ENCODE results near the gene TRMT2B. TPM values are rescaled to one million over a fixed set of nuclear protein-coding genes. Genes with fewer than 3 reads are reported as not detected.
A peak's percentile ranks its signal among the peaks of the same experiment; 100 is the strongest.
"Not testable (repeated sequence)": the region's sequence is repeated elsewhere in the genome, so short reads cannot be mapped to it uniquely, and the experiment has no call there.

Gene TRMT2B
- polyA plus RNA-seq, 3 donors, result 10.5 to 13.3 (median 13.0) TPM

- Mint-ChIP-seq H3K4me3 (no peak overlapping the region), H3K27ac (peak overlapping the region in 2 of 7 donors; percentile 32 to 77), H3K27me3 (ENCODE audit: low read depth in 3 of 3) (peaks cover 0 to 2% (median 2%) of the 10 kb centered on the region in 3 donors), H3K36me3 (no peaks in the 10 kb centered on the region), H3K4me1 (peaks cover 14% of the 10 kb centered on the region), H3K9me3 (peaks cover 0 to 6% (median 3%) of the 10 kb centered on the region in 7 donors)
- TF ChIP-seq CTCF (IDR thresholded peaks at IDR 0.05), result no peak
- WGBS (ENCODE audit: insufficient coverage), result no CpG with 5 or more reads among the region's 3 CpGs
- no peak overlapping the region for H3K27ac ChIP-seq (ENCODE audit: low read depth in 1 of 2, low read length in 2 of 2)
- DNase-seq, result peak; percentile 4 to 36 (median 20)
- no peak overlapping the region for H3K9ac ChIP-seq (ENCODE audit: insufficient read depth, low read length, poor library complexity, severe bottlenecking)
- no peaks in the 10 kb centered on the region for H3K27me3 ChIP-seq (ENCODE audit: control insufficient read depth in 2 of 2, insufficient read depth in 2 of 2, low read length in 2 of 2)
- no peaks in the 10 kb centered on the region for H3K9me3 ChIP-seq (replicated peaks in 1 of 2; ENCODE audit: control insufficient read depth in 1 of 2, insufficient read depth in 1 of 2, low read length in 2 of 2)
- H3K4me3 ChIP-seq (replicated peaks in 1 of 3; ENCODE audit: low read depth in 2 of 3, low read length in 3 of 3), result no peak overlapping the region
- no peak overlapping the region for H2AFZ ChIP-seq (ENCODE audit: insufficient read depth, low read depth, low read length, poor library complexity, severe bottlenecking)
- H3K4me1 ChIP-seq (ENCODE audit: control insufficient read depth in 1 of 2, insufficient read depth in 2 of 2, low read length in 2 of 2), result peaks cover 0 to 2% of the 10 kb centered on the region in 2 donors
- H3K79me2 ChIP-seq (ENCODE audit: insufficient read depth, low read length), result no peaks in the 10 kb centered on the region
- H4K20me1 ChIP-seq (ENCODE audit: insufficient read depth, low read length), result no peaks in the 10 kb centered on the region
- H3K36me3 ChIP-seq (replicated peaks in 1 of 2; ENCODE audit: control insufficient read depth in 1 of 2, insufficient read depth in 2 of 2, low read length in 2 of 2), result no peaks in the 10 kb centered on the region
- intact Hi-C loops (cut with micrococcal nuclease), result loop anchor here in 1 of 2 donors (10.0 kb wide), 1 partner anchor 48 kb away; no protein-coding TSS in a partner anchor
- H3K4me2 ChIP-seq (replicated peaks; ENCODE audit: extremely low read depth, low read length, poor library complexity, severe bottlenecking), result no peak overlapping the region
Observed at GRCh38 chrX:101057093-101057714, 5.3 kb upstream of the TRMT2B start.

GRCh38 chrX:101056551-101056950 lies 4.6 kb upstream of the TRMT2B start:
- DNase-seq; H3K9ac ChIP-seq (ENCODE audit: insufficient read depth, low read length, poor library complexity, severe bottlenecking); H3K27ac ChIP-seq (ENCODE audit: low read depth in 1 of 2, low read length in 2 of 2); H3K4me2 ChIP-seq (replicated peaks; ENCODE audit: extremely low read depth, low read length, poor library complexity, severe bottlenecking); H3K9me3 Mint-ChIP-seq; H3K36me3 Mint-ChIP-seq; H3K4me3 Mint-ChIP-seq; H4K20me1 ChIP-seq (ENCODE audit: insufficient read depth, low read length); H3K4me1 ChIP-seq (ENCODE audit: control insufficient read depth in 1 of 2, insufficient read depth in 2 of 2, low read length in 2 of 2); H3K27ac Mint-ChIP-seq; H3K79me2 ChIP-seq (ENCODE audit: insufficient read depth, low read length); H3K27me3 Mint-ChIP-seq (ENCODE audit: low read depth in 3 of 3); H3K4me3 ChIP-seq (replicated peaks in 1 of 3; ENCODE audit: low read depth in 2 of 3, low read length in 3 of 3); H3K36me3 ChIP-seq (replicated peaks in 1 of 2; ENCODE audit: control insufficient read depth in 1 of 2, insufficient read depth in 2 of 2, low read length in 2 of 2); H3K27me3 ChIP-seq (ENCODE audit: control insufficient read depth in 2 of 2, insufficient read depth in 2 of 2, low read length in 2 of 2); H3K9me3 ChIP-seq (replicated peaks in 1 of 2; ENCODE audit: control insufficient read depth in 1 of 2, insufficient read depth in 1 of 2, low read length in 2 of 2); H2AFZ ChIP-seq (ENCODE audit: insufficient read depth, low read depth, low read length, poor library complexity, severe bottlenecking): not testable (repeated sequence)
- intact Hi-C loops (cut with micrococcal nuclease), result loop anchor here in 1 of 2 donors (10.0 kb wide), 1 partner anchor 48 kb away; no protein-coding TSS in a partner anchor
- WGBS (ENCODE audit: insufficient coverage), result 80% methylated on average over 1 of the region's 4 CpGs
- H3K4me1 Mint-ChIP-seq, result peaks cover 16% of the 10 kb centered on the region

Data from CD14-positive monocyte (primary cell).